SIG-M5 treated with dmso at 0.1 percent for 504 hours (cell line): ENCODE measurements around the gene USP3.
A peak's percentile ranks its signal among the peaks of the same experiment; 100 is the strongest.

Experiments
- DNase-seq: peaks from one replicate; lab custom pipeline; 2025; ENCODE audit not compliant: unreplicated experiment; lab: John Stamatoyannopoulos, UW

The USP3 gene, protein sequence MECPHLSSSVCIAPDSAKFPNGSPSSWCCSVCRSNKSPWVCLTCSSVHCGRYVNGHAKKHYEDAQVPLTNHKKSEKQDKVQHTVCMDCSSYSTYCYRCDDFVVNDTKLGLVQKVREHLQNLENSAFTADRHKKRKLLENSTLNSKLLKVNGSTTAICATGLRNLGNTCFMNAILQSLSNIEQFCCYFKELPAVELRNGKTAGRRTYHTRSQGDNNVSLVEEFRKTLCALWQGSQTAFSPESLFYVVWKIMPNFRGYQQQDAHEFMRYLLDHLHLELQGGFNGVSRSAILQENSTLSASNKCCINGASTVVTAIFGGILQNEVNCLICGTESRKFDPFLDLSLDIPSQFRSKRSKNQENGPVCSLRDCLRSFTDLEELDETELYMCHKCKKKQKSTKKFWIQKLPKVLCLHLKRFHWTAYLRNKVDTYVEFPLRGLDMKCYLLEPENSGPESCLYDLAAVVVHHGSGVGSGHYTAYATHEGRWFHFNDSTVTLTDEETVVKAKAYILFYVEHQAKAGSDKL

DNA sequence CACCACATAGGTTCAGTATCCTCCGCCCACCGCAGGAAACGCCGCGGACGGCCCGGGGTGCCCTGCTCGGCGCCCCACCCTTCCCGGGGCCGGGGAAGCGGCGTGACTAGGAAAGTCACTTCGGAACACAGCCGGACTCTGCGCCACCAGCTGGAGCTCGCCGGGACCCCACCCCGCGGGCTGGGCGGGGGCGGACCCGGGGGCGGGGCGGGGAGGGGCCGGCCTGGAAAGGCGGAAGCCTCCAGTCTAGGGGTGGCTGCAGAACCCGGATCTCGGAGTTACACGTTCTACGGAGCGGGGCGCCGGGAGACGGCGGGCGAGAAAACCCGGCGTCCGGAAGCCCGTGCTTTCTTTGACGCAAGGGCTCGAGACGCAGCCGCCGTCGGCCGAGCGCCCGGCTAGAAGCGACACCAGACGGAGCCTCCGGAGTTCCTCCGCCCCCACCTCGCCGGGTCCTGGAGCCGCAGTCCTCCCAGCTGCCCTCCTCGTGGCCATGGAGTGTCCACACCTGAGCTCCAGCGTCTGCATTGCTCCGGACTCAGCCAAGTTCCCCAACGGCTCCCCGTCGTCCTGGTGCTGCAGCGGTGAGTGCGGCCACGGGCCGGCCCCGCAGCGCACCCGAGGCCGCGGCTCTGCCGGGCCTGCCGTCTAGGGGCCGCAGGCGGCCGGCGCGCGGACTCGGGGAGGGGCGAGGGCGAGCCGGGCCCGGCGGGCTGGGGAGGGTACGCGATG, at the start of gene USP3:
USP3 (plus strand) TSS at position 347 of the 732 bp plus-strand sequence; CDS start at position 494, 147 bp downstream.
- DNase-seq = peak; percentile 88

DNA sequence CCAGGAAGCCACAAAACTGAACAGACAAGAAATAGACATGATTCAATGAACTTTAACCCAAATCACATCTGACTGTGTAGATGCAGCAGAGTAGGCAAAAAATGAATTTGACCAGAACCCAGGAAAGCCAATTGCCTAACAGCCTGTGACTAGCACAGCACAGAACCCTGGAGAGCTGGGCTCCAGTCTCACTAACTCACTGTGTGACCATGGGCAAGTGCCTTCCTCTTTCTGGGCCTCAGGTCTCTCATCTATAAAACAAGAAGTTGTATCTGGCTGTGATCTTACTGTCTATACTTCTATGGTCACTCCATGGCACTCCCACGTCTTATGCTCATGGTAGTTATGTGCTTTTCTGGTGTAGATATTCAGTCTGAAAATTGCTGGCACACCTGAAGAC, 48.1 kb upstream of the USP3 start:
- peak; percentile 48 for DNase-seq

DNA sequence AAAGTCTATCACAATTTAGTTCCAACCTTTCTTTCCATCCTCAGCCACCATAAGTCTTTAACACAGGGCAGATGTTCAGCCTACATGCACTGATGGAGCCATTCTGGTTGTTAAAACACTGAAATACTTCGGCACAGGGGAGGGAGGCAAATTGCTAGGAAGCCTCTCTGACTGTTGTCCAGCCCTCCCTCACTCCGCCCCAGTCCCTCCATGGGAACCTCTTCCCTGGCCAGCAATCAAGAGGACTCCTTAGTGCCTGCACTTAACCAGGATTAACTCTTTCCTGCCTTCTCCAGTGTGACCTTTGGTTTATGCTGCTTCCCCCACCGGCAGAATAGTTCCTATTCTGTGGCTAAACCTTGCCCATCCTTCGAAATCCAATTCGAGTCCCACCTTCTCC, 47.0 kb upstream of the USP3 start:
- DNase-seq = no peak

DNA sequence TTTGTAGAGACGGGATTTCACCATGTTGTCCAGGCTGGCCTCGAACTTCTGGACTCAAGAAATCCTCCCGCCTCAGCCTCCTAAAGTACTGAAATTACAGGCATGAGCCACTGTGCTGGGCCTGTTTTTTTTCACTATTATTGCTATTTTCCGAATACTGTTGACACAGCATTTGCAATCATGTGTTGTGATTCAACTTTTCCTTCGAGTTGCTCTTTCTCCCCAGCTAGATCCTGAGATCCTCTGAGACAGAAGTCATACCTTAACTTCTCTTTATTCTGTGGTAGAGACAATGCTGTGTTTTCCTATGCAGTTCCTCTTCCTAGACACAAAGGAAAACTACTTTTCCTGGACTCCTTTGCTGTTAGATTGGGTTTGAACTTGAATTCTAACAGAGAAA, 46.4 kb upstream of the USP3 start:
- no peak for DNase-seq

DNA sequence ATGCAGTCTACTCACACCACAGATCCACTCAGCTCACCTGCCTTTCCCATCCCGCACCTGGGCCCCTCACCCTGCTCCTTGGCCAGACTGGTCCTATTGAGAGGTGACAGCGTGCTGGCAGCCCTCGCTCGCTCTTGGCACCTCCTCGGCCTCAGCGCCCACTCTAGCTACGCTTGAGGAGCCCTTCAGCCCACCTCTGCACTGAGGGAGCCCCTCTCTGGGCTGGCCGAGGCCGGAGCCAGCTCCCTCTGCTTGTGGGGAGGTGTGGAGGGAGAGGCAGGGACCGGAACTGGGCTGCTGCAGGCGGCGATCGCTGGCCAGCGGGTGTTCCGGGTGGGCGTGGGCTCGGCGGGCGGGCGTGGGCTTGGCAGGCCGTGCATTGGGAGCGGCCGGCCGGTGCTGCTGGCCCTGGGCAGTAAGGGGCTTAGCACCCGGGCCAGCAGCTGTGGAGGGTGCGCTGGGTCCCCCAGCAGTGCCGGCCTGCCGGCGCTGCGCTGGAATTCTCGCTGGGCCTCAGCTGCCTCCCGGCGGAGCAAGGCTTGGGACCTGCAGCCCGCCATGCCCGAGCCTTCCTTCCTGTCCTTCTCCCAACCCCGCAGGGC, 45.5 kb upstream of the USP3 start:
- DNase-seq = no peak

DNA sequence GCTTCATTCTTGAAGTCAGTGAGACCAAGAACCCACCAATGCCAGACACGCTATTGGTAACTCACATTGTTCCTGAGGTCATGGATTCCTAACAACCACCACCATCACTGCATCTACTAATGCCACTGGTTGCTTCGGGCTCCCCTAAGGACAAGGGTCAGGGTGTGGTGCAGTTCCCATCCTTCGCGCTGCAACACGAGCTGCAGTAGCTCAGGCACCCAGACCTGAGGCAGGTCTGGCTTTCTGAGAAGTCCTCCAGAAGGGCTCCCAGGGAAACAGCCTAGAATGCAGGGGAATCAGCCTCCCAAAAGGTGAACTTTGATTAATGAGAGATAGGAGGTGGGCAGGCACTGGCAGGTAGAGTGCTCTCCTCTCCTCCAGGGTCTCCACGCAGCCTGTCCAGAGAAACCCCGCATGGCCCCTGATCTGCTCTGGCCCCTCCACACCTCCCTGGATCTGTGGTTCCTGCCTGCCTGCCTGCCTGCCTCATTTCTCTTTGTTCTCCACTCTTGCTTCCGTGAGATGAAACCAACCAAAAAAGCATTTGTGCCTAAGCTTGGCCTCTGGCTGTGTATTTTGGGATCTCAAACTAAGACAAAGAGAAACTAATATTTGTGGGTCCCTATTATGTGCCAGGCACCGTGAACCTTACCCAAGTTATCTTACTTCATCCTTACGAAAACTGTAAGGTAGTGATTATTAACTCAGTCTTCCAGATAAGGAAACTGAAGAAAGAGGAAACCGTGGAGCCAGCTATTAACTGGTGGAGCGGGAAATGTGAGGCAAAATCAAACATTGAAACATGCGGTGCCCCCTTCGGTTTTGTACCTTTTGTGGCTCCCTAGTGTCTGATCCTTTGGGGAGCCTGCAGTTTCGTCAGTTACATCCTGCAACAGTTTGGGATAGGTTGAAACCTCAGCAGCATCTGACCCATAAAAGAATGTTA, 43.9 kb upstream of the USP3 start:
- no peak for DNase-seq

DNA sequence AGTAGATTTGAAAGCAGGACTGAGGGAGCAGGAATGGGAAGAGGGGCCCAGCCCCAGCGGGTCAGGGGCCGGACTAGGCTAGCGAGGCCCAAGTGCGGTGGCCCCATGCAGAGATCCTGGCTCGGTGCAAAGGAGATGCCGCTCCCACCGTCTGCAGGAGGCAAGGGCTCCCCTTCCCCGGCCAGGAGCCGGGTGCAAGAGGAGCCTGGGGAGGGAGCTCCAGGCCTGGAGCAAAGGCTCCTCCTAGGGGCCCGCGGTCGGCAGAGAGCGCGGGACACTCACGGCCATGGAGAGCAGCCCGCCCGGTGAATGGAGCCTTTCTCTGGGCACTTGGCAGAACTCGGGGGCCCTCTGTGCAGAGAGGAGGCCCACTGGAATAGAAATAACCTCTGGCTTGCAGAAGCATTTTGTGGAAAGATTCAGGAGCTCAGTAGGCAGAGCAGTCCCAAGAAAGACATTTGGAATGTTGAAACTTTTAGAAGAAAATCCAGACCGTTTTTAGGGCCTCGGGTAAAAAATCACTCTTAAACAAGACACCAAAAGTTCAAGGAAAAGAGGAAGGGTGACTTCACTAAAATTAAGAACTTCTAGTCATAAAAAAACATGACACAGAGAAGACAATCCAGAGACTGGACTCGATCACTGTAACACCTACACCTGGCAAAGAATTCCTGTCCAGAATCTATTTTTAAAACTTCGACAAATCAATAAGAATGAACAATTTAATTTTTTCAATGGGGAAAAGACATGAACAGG, 43.0 kb upstream of the USP3 start:
- DNase-seq = no peak

DNA sequence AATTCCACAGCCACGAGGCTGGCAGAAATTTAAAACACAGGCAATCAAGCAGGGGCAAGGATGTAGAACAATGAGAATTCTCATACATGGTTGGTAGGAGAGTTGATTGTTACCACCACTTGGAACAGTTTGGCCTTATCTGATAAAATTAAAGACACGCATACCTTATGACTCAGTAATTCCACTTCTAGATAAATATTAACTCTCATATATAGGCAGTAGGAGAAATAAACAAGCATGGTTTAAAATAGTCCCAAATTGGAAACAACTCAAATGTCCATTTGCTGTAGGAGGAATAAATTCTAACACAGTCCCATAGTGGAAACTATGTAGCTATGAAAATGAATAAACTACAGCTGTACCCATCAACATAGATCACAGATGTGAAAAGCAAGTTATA, 42.3 kb upstream of the USP3 start:
- no peak for DNase-seq

DNA sequence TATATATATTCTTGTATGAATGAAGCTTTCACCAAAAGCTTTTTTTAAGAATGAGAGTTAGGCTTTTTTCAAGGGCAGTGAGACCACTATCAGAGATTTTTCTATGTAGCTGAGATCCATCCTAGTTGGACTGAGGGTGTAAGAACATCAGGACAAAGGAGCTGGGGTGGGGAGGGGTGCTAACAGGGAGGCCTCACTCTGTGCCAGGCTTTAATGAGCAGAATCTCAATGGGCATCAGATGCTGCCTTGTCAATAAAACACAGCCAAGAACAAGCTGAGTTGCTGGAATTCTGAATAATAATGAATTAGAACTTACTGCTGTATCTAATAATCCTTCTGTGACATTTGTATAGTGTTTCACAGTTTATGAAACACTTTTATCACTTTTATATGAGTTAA, 41.4 kb upstream of the USP3 start:
- no peak for DNase-seq

DNA sequence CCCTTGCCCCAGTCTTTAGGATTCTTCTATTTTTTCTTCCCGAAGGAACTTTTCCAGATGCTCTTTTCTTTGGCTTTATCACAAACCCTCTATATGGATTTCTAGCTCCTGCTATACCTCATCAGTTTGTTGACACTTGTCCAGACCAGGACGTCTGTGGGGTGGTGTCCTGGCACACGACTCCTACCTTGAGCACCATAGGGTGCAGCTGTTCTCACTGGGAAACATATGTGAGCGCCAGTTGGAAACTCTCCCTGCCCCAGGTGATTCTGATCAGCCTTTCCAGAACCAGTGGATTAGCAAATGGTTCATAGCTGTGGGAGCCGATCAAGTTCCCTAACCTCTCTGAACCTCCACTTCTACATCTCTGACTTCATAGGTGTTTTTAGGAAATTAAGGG, 40.6 kb upstream of the USP3 start:
- DNase-seq = no peak

DNA sequence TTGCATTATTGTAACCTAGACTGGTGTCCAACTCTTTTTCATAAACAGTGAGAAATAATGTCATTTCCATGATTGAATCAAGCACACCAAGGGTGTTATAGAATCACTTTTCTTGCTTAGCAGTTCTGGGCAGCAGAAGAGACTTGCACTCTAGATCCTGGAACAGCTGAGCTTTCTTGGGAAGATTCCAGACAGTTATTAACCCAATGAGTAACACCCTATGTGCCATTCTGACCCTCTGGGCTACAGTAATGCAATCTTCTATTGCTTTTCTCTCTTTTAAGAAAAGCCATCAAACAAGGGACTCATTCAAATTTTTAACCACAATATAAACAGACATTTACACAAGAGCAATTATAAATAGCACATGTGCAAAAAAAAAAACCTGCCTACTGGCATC, 39.3 kb upstream of the USP3 start:
- no peak for DNase-seq

DNA sequence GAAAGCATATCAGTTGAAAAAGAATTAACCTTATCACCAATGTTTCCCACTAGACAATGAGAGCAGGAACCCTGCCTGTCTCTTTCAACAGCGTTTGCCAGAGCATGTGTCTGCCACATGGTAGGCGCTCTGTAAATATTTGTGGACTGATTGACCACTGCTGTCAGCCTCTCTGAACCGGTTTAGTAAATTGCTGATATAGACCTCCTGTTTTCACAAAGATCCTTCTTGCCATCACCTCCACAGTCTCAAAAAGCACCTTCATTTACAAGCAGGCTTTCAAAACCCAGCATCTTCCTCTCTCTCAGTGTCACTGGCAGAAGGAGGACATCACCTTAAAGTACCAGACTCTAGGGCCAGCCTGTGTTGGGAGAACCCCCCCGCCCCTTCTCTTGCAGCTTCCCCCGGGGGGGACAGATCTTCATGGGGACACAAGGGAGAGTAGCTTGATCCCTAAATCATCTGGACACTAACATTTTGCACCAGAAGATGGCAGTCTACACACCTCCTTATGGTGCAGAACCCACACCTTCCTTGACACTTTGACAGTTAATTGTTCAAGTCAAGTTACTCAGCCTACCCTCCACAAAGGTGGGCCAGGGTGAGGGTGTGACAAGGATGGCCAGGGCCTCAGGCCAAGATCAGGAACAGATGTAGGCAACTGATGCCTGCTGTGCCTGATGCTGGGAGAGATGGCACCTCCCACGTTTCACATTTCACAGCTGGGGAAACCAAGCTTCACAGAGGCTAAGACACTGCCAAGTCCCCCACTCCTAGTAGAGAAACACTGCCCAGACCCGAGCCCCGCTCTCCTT, 37.8 kb upstream of the USP3 start:
- peak; percentile 52 for DNase-seq

DNA sequence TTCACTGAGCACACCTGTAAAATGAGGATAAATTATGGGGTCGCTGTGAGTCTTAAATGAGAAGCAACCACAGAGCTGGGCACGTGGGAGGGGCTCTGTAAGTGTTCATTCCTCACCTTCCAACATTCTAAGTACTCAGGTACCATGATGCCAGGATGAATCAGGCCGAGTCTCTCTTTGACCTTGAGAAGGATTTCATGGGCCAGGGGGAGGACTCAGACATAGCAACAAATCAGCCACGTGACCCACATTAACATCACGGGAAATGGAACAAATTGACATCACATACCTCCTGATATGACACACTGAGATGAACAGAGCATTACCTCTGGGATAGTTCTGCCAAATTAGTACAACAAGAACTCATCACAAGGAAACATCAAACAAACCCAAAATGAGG, 35.2 kb upstream of the USP3 start:
- no peak for DNase-seq

DNA sequence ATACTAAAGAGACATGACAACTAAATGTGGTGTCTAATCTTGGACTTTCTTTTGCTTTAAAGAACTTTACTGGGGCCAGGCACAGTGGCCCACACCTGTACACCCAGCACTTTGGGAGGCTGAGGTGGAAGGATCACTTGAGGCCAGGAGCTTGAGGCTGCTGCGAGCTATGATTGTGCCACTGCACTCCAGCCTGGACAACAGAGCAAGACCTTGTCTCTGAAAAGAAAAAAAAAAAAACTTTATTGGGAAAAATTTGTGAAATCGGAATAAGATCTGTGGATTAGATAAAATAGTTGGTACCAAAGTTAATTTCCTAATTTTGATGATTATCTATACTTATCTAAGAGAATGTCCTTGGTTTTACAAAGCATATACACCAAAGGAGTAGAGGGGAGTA, 34.4 kb upstream of the USP3 start:
- no peak for DNase-seq

DNA sequence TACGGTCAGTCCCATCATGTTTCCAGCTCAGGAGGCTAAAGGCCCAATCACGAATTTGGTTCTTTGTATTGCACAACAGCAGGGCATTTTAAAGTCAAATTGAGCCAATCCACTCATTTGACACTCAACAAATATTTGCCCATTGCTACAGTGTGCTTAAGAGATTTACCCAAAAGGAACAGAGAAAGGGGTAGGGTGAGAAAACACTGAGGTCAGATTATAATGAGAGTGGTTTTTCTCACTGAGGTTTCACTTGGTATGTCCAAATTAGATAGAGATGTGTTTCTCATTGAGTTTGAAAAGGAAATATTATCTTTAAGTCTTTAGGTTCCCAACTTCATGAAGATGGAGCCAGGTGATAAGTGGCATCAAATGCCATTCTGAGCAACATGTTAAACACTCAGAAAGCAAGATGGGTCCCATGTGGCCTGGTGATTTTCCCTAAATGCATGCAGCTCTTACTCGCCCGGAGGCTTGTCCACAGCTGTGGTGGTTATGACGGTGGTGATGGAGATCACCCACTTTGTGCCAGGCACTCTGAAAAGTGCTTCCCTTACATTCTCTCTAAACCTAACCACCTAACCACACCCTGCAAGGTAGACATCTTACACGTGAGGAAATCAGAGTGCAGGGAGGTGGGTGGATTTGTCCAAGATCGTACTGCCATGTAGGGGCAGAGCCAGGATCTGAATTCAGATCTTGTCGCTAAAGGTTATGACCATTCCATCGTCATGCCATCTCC, 31.2 kb upstream of the USP3 start:
- DNase-seq = no peak

DNA sequence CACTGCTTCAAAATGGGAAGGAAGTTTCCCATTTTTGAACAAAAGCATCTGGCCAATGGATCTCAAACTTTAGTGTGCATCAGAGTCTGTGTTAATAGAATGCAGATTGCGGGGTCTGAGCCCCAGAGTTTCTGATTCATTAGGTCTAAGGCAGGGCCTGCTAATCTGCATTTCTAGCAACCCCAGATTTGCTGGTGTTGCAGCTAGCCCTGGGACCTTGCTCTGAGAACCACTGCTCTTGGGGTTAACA, 30.7 kb upstream of the USP3 start:
- DNase-seq = no peak

DNA sequence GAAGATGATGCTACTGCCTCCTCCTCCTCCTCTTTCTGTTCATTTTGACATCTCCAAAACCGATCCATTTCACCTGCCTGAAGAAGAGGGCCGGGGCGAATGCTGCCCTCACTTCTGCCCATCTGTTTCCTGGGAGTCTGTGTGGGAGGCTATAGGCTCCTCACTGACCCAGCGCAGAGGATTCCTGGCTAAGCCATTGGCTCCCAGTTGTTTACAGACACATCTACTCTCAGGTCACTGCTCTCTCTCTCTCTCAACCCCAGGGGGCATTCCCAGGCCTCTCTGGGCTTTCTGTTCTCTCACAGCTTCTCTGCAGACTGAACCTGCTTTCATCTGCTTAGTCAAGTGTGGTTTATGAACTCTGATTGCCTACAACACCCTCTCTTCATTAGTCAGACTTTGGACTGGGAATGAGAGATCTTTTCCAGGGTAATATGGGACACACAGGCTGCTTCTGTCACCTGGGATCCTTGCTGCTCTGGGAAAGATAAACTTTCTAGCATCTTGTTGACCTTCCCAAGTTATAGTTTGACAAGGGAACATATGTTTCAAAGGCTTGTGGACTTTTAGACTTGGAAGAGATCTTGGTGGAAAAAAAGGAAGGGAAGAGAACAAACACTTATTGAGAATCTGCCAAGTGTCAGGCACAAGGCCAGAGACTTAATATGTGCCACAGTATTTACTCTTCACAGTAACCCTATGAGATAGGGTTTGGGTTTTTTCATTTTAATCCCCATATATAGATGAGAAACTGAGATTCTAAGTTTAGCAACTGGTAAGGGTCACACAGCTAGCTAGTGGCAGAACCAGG, 30.2 kb upstream of the USP3 start:
- DNase-seq = no peak

DNA sequence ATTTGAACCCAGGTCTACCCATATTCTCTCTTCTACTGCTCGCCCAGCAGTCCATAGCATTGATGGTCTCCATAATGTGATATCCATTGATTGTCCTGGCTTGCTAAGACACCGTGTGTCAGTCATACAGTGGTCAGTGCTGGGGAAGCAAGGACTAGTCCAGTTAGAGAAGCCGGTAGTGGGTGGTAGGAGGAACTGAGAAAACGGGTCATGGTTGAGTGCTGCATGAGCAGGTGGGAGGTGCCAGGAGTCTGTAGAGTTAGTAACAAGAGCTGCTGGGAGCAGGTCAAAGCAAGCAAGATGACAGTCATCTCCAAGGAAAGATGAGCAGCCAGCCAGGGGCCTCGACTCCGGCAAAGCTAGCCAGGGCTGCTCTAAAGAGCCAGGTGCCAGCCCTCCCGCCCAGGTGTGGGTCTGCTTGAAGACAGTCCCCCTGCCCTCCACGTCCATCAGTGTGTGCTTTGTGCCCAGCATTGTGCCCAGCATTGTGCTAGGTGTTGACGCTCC, 29.5 kb upstream of the USP3 start:
- DNase-seq = peak; percentile 37
